ENCODE data around the gene ZNF662.

- no peak for TF ChIP-seq CTCF (IDR thresholded peaks at IDR 0.05)
- no peak for TF ChIP-seq POLR2A (IDR thresholded peaks at IDR 0.05)
Measured at GRCh38 chr3:42923606-42924005, 17.7 kb downstream of the ZNF662 start.
